H1 (cell line): ENCODE data around the gene LIMK1. TPM values are rescaled to one million over a fixed set of nuclear protein-coding genes. Genes with fewer than 3 reads are reported as not detected.

ENCODE experiments used
- CTCF ChIA-PET: fragments of 300-600 bp; sonication (Branson Sonifier 250); formaldehyde crosslinking; loops from one replicate; lab custom pipeline; 2021; ENCODE audit not compliant: partially characterized antibody; lab: Charles Lee
- POLR2A ChIA-PET: fragments of 300-600 bp; sonication (Branson Sonifier 250); formaldehyde crosslinking; loops from one replicate; lab custom pipeline; 2021; ENCODE audit warnings: inconsistent platforms; ENCODE audit not compliant: partially characterized antibody; lab: Charles Lee
- DNase-seq, 2 experiments: peaks; one replicate each; pipeline versions ENCODE4 v3.0.0 to v3.0.0-alpha.2; 2010 to 2022; ENCODE audit warnings: low spot score in 2 of 2, low read depth in 1 of 2, mixed read lengths in 1 of 2
- FAIRE-seq: peaks from 2 replicates; lab custom pipeline; 2011; peaks lifted over from hg19 to GRCh38; lab: Jason Lieb, UNC
- H2AFZ ChIP-seq: 2 replicates; pipeline ENCODE4 v1.8.1; 2012; ENCODE audit warnings: low read length, inconsistent platforms
- H2AK5ac ChIP-seq: 2 replicates; pipeline ENCODE4 v1.6.1; 2013; ENCODE audit warnings: low read depth, low read length
- H2BK120ac ChIP-seq: replicated peaks from 2 replicates; pipeline ENCODE3; 2013; ENCODE audit warnings: low read depth, low read length, inconsistent platforms
- H2BK12ac ChIP-seq: 2 replicates; pipeline ENCODE4 v1.6.1; 2013; ENCODE audit warnings: low read depth, low read length
- H2BK15ac ChIP-seq: 2 replicates; pipeline ENCODE4 v1.6.1; 2013; ENCODE audit warnings: low read length
- H2BK20ac ChIP-seq: 2 replicates; pipeline ENCODE4 v1.6.1; 2013; ENCODE audit warnings: low read length
- H2BK5ac ChIP-seq: 2 replicates; pipeline ENCODE4 v1.6.1; 2013; ENCODE audit warnings: low read depth, low read length
- H3K14ac ChIP-seq: 2 replicates; pipeline ENCODE4 v1.6.1; 2013; ENCODE audit warnings: inconsistent platforms; ENCODE audit not compliant: insufficient read length
- H3K18ac ChIP-seq: 2 replicates; pipeline ENCODE4 v1.6.1; 2013; ENCODE audit warnings: low read length; ENCODE audit errors: extremely low read depth
- H3K23ac ChIP-seq: 2 replicates; pipeline ENCODE4 v1.6.1; 2013; ENCODE audit warnings: inconsistent platforms; ENCODE audit not compliant: insufficient read length
- H3K23me2 ChIP-seq: 2 replicates; pipeline ENCODE4 v1.6.1; 2013; ENCODE audit warnings: low read depth, low read length
- H3K27ac ChIP-seq: 2 replicates; pipeline ENCODE4 v1.6.1; 2011; ENCODE audit warnings: low read depth, low read length, inconsistent platforms
- H3K27me3 ChIP-seq, 4 experiments: replicated peaks in 1 of 4; 1 replicate in 1 of 4; 2 replicates in 3 of 4; pipeline versions ENCODE4 v1.6.1 to v1.8.1; 2011 to 2013; ENCODE audit warnings: low read length in 3 of 4, mild to moderate bottlenecking in 3 of 4, inconsistent platforms in 2 of 4, mixed read lengths in 2 of 4, moderate library complexity in 1 of 4; ENCODE audit not compliant: control insufficient read depth in 3 of 4, insufficient read depth in 3 of 4; ENCODE audit errors: extremely low read depth in 1 of 4
- H3K36me3 ChIP-seq, 4 experiments: 2 replicates each; pipeline versions ENCODE4 v1.6.1 to v1.8.1; 2011 to 2013; ENCODE audit warnings: mild to moderate bottlenecking in 4 of 4, low read length in 3 of 4, moderate library complexity in 2 of 4, control low read depth in 1 of 4, inconsistent platforms in 1 of 4; ENCODE audit not compliant: insufficient read depth in 4 of 4, control insufficient read depth in 2 of 4
- H3K4ac ChIP-seq: replicated peaks from 2 replicates; pipeline ENCODE3; 2013; ENCODE audit warnings: low read length, low read depth, mixed read lengths, inconsistent platforms; ENCODE audit not compliant: insufficient read length
- H3K4me1 ChIP-seq, 4 experiments: replicated peaks in 1 of 4; 1 replicate in 1 of 4; 2 replicates in 3 of 4; pipeline versions ENCODE4 v1.6.1 to v1.8.1; 2011 to 2013; ENCODE audit warnings: low read length in 3 of 4, inconsistent platforms in 2 of 4, mixed read lengths in 1 of 4; ENCODE audit not compliant: insufficient read depth in 4 of 4, control insufficient read depth in 3 of 4
- H3K4me2 ChIP-seq, 2 experiments: 2 replicates each; pipeline versions ENCODE4 v1.6.1 to v1.8.1; 2011 to 2013; ENCODE audit warnings: low read depth in 2 of 2, low read length in 2 of 2, control low read depth in 1 of 2, inconsistent platforms in 1 of 2, mild to moderate bottlenecking in 1 of 2; ENCODE audit not compliant: insufficient read depth in 1 of 2
- H3K4me3 ChIP-seq, 4 experiments: fragments of 200-600, 300-600 bp in 1 of 4; sonication (generic), shearing (Covaris generic), sonication (Bioruptor Twin) in 1 of 4; 2 replicates each; pipeline versions ENCODE4 v1.5.1 to v1.8.1; 2011 to 2016; ENCODE audit warnings: low read length in 4 of 4, low read depth in 3 of 4, control low read depth in 2 of 4, inconsistent platforms in 2 of 4, mild to moderate bottlenecking in 2 of 4, mixed read lengths in 1 of 4, moderate library complexity in 1 of 4; ENCODE audit not compliant: insufficient read depth in 2 of 4; ENCODE audit errors: extremely low read depth in 1 of 4
- H3K56ac ChIP-seq: replicated peaks from 2 replicates; pipeline ENCODE3; 2013; ENCODE audit warnings: low read depth, mild to moderate bottlenecking, mixed read lengths, low read length, inconsistent platforms; ENCODE audit not compliant: insufficient read length
- H3K79me1 ChIP-seq: 2 replicates; pipeline ENCODE4 v1.6.1; 2013; ENCODE audit warnings: low read depth, low read length, control low read depth
- H3K79me2 ChIP-seq, 2 experiments: 2 replicates each; pipeline versions ENCODE4 v1.6.1 to v1.8.1; 2012 to 2013; ENCODE audit warnings: low read length in 2 of 2, mild to moderate bottlenecking in 2 of 2, inconsistent platforms in 1 of 2; ENCODE audit not compliant: insufficient read depth in 2 of 2, control insufficient read depth in 1 of 2
- H3K9ac ChIP-seq, 4 experiments: replicated peaks in 1 of 4; 1 replicate in 1 of 4; 2 replicates in 3 of 4; pipeline versions ENCODE4 v1.6.1 to v1.8.1; 2011 to 2013; ENCODE audit warnings: low read depth in 3 of 4, low read length in 3 of 4, control low read depth in 2 of 4, mild to moderate bottlenecking in 2 of 4, moderate library complexity in 2 of 4, inconsistent platforms in 1 of 4; ENCODE audit errors: extremely low read depth in 1 of 4
- H3K9me3 ChIP-seq, 2 experiments: 2 replicates each; pipeline versions ENCODE4 v1.6.1 to v1.8.1; 2012 to 2013; ENCODE audit warnings: mild to moderate bottlenecking in 2 of 2, moderate library complexity in 2 of 2, control low read depth in 1 of 2, inconsistent platforms in 1 of 2, low read depth in 1 of 2, low read length in 1 of 2, mixed read lengths in 1 of 2; ENCODE audit not compliant: insufficient read depth in 2 of 2
- H4K20me1 ChIP-seq, 2 experiments: replicated peaks in 1 of 2; 2 replicates each; pipeline versions ENCODE3 to v1.8.1; 2011 to 2013; ENCODE audit warnings: inconsistent platforms in 2 of 2, low read length in 2 of 2, mild to moderate bottlenecking in 1 of 2; ENCODE audit not compliant: insufficient read depth in 2 of 2, control insufficient read depth in 1 of 2
- H4K5ac ChIP-seq: 2 replicates; pipeline ENCODE4 v1.6.1; 2013; ENCODE audit warnings: low read length, low read depth, mixed read lengths, inconsistent platforms; ENCODE audit not compliant: insufficient read length
- H4K8ac ChIP-seq: 2 replicates; pipeline ENCODE4 v1.8.0; 2013; ENCODE audit warnings: mild to moderate bottlenecking, moderate library complexity, low read length, inconsistent platforms; ENCODE audit not compliant: insufficient read depth; ENCODE audit errors: extremely low read depth
- H4K91ac ChIP-seq: replicated peaks from 2 replicates; pipeline ENCODE3; 2013; ENCODE audit warnings: low read length, mixed read lengths, inconsistent platforms; ENCODE audit not compliant: insufficient read length
- JUN ChIP-seq: IDR thresholded peaks from 2 replicates; pipeline ENCODE4 v1.6.1; 2011; ENCODE audit warnings: low read depth, mild to moderate bottlenecking, improper control_type of control experiment, low read length
- TBP ChIP-seq: IDR thresholded peaks from 2 replicates; pipeline ENCODE4 v1.6.1; 2011; ENCODE audit warnings: low read depth, low read length, improper control_type of control experiment
- WGBS, 2 experiments: shearing (Covaris generic) in 1 of 2; methylation state at CpG; one replicate each; pipeline versions ENCODE4 v1.1.6 to v1.1.7; 2013 to 2015; ENCODE audit warnings: low lambda C conversion rate in 2 of 2, mixed read lengths in 2 of 2, inconsistent platforms in 1 of 2, low coverage in 1 of 2, missing lambda C conversion rate in 1 of 2; ENCODE audit not compliant: insufficient replicate concordance in 2 of 2, insufficient coverage in 1 of 2, insufficient read length in 1 of 2; ENCODE audit errors: extremely low coverage in 1 of 2, missing lambda C conversion rate in 1 of 2; 5-methylcytosine and 5-hydroxymethylcytosine counted together
- polyA plus RNA-seq, 7 experiments: library from polyadenylated mRNA; depleted of rRNA in 3 of 7; stranded (reverse) in 5 of 7; unstranded in 2 of 7; fragments of >200 nt in 5 of 7; fragments of 200-250 nt in 2 of 7; gene quantifications; 1 replicate in 5 of 7; 2 replicates in 1 of 7; 4 replicates in 1 of 7; pipeline versions ENCODE4 v1.2.1 to v1.2.3, GENCODE V29; 2011 to 2013; ENCODE audit warnings: missing spikeins in 2 of 7, mixed read lengths in 2 of 7
- total RNA-seq: library from RNA; stranded (reverse); fragmentation: NEBNext Ultra II Directional; extraction: Animal tissue kit (Norgen Biotek cat#: 25700); gene quantifications from 2 replicates; pipeline ENCODE4 v1.2.1, GENCODE V29; 2021
- TF ChIP-seq, protein P1 (sequence below), 3 experiments: IDR thresholded peaks; 1 replicate in 2 of 3; 2 replicates in 1 of 3; pipeline versions ENCODE4 v1.5.1 to v1.6.1; 2011; ENCODE audit warnings: low read length in 3 of 3, mild to moderate bottlenecking in 3 of 3, inconsistent platforms in 2 of 3, low read depth in 1 of 3, moderate library complexity in 1 of 3; ENCODE audit not compliant: insufficient read depth in 1 of 3; ENCODE audit errors: control extremely low read depth in 1 of 3
- TF ChIP-seq, protein P2 (sequence below): IDR thresholded peaks from 2 replicates; pipeline ENCODE4 v1.6.1; 2012; ENCODE audit warnings: inconsistent platforms

Gene LIMK1
- total and polyA plus RNA-seq, 2 of the 8 experiments (the other 6 are each of a cell fraction or from before 2014, with no cell fraction given): 93.5 to 108 TPM

GRCh38 chr7:74063646-74064045 is 20.0 kb upstream of the LIMK1 start:
- 95% methylated on average over 12 of the region's 12 CpGs; no CpG with 5 or more reads in 1 of the 2 experiments for WGBS, 2 experiments

More at GRCh38 chr7:74063646-74064045, 20.0 kb upstream of the LIMK1 start:
- Histone ChIP-seq H3K14ac (no peak overlapping the region), H2BK12ac (no peak overlapping the region), H3K79me2 (no peaks in the 10 kb centered on the region), H2BK20ac (no peak overlapping the region)
- TF ChIP-seq JUN (no peak), TBP (no peak)
- TF ChIP-seq, protein P1, sequence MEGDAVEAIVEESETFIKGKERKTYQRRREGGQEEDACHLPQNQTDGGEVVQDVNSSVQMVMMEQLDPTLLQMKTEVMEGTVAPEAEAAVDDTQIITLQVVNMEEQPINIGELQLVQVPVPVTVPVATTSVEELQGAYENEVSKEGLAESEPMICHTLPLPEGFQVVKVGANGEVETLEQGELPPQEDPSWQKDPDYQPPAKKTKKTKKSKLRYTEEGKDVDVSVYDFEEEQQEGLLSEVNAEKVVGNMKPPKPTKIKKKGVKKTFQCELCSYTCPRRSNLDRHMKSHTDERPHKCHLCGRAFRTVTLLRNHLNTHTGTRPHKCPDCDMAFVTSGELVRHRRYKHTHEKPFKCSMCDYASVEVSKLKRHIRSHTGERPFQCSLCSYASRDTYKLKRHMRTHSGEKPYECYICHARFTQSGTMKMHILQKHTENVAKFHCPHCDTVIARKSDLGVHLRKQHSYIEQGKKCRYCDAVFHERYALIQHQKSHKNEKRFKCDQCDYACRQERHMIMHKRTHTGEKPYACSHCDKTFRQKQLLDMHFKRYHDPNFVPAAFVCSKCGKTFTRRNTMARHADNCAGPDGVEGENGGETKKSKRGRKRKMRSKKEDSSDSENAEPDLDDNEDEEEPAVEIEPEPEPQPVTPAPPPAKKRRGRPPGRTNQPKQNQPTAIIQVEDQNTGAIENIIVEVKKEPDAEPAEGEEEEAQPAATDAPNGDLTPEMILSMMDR (IDR thresholded peaks at IDR 0.05; ENCODE audit: control extremely low read depth in 1 of 3, insufficient read depth in 1 of 3, low read depth in 1 of 3, low read length in 3 of 3): no peak
- TF ChIP-seq, protein P2, sequence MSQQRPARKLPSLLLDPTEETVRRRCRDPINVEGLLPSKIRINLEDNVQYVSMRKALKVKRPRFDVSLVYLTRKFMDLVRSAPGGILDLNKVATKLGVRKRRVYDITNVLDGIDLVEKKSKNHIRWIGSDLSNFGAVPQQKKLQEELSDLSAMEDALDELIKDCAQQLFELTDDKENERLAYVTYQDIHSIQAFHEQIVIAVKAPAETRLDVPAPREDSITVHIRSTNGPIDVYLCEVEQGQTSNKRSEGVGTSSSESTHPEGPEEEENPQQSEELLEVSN: no peak
- TF ChIP-seq, all 59 proteins: peak for 0
- H3K4me2 ChIP-seq: no peak overlapping the region
- no peak overlapping the region for H3K18ac ChIP-seq
- DNase-seq (no peak), FAIRE-seq (no peak)
- no peaks in the 10 kb centered on the region for H3K79me1 ChIP-seq
- no peak overlapping the region for H3K56ac ChIP-seq
- H3K27me3 ChIP-seq: no peaks in the 10 kb centered on the region
- no peak overlapping the region for H3K4ac ChIP-seq
- no peak overlapping the region for H3K23ac ChIP-seq
- H4K20me1 ChIP-seq: no peaks in the 10 kb centered on the region
- no peaks in the 10 kb centered on the region for H3K36me3 ChIP-seq
- H4K5ac ChIP-seq: no peak overlapping the region
- H2BK5ac ChIP-seq: no peak overlapping the region
- no peak overlapping the region for H4K8ac ChIP-seq
- peak overlapping the region; percentile 53; the same call in 1 of the 2 replicates for H2AK5ac ChIP-seq
- ChIA-PET POLR2A (no interaction called here), CTCF (interaction anchor here (0.7 to 3.4 kb wide), 6 partner anchors 9 to 129 kb away, joined by 3 to 18 read pairs (median 8); partner anchors contain the start of gene ELN)
- no peak overlapping the region for H3K27ac ChIP-seq
- no peak overlapping the region for H3K9ac ChIP-seq
- H2BK15ac ChIP-seq: no peak overlapping the region
- no peak overlapping the region for H2BK120ac ChIP-seq
- no peaks in the 10 kb centered on the region for H3K9me3 ChIP-seq
- no peak overlapping the region for H4K91ac ChIP-seq
- H3K23me2 ChIP-seq: no peaks in the 10 kb centered on the region
- no peak overlapping the region for H3K4me3 ChIP-seq
- no peak overlapping the region for H2AFZ ChIP-seq
- peaks cover 0 to 11% (median 3%) of the 10 kb centered on the region in 4 experiments; a peak in 3 of 7 replicates for H3K4me1 ChIP-seq
